LNCAP (cell line): ENCODE data around the gene HAUS8.

Source experiments
- TF ChIP-seq, protein P1 (sequence below): fragments of 450-650 bp; IDR thresholded peaks from 2 replicates; pipeline ENCODE4 v1.5.1; 2017; ENCODE audit warnings: mild to moderate bottlenecking

Gene HAUS8

DNA sequence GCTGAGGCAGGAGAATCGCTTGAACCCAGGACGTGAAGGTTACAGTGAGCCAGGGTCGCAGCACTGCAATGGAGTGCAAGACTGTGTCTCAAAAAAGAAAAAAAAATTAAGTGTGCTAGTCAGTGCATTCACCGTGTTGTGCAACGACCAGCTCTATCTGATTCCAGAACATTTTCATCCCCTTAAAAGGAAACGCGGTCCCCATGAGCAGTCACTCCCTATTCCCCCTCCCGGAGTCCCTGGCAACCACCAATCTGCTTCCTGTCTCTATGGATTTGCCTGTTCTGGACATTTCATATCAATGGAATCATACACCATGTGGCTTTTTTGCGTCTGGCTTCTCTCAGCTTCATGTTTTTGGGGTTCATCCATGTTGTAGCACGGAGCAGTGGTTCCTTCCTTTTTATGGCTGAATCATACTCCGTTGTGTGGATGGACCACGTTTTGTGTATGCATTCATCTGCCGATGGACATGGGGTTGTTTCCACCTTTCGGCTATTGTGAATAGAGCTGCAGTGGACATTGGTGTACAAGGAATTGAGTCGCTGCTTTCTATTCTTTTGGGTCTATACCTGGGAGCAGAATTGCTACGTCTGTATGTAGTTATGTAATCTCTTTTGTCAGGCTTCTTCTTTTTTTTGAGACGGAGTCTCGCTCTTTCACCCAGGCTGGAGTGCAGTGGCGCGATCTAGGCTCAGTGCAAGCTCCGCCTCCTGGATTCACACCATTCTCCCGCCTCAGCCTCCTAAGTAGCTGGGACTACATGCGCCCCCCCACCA is 20.1 kb upstream of the HAUS8 start:
- TF ChIP-seq, protein P1, sequence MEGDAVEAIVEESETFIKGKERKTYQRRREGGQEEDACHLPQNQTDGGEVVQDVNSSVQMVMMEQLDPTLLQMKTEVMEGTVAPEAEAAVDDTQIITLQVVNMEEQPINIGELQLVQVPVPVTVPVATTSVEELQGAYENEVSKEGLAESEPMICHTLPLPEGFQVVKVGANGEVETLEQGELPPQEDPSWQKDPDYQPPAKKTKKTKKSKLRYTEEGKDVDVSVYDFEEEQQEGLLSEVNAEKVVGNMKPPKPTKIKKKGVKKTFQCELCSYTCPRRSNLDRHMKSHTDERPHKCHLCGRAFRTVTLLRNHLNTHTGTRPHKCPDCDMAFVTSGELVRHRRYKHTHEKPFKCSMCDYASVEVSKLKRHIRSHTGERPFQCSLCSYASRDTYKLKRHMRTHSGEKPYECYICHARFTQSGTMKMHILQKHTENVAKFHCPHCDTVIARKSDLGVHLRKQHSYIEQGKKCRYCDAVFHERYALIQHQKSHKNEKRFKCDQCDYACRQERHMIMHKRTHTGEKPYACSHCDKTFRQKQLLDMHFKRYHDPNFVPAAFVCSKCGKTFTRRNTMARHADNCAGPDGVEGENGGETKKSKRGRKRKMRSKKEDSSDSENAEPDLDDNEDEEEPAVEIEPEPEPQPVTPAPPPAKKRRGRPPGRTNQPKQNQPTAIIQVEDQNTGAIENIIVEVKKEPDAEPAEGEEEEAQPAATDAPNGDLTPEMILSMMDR: no peak

- TF ChIP-seq, protein P1: no peak
Observed at GRCh38 chr19:17092696-17093095, 17.4 kb upstream of the HAUS8 start.

DNA sequence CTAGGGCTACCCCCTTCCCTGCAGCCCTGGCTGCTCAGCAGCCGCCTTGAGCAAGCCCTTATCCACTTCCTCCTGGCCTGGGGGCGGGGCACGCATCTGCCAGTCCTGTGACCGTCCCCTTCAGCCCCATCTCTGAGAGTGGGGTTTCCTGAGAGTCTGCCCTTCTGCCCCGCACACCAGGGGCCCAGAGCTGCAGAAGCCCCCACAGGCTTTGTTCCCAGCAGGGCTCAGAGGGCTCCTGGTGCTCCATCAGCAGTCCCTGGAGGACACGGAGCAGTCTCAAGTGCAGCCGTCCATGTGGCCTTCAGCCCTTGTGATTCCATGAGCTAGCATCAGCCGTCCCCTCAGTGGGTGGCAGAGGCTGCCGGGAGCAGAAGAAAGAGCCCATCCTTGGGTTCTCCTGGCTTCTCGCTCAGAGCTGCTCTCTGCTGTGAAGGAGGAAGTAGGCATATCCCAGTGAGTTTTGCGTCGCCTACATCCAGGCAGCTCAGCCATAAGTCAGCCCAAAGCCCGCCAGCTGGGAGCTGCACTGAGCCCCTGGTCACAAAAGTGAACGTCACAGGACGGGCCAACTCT is 16.6 kb upstream of the HAUS8 start:
- TF ChIP-seq, protein P1: no peak

DNA sequence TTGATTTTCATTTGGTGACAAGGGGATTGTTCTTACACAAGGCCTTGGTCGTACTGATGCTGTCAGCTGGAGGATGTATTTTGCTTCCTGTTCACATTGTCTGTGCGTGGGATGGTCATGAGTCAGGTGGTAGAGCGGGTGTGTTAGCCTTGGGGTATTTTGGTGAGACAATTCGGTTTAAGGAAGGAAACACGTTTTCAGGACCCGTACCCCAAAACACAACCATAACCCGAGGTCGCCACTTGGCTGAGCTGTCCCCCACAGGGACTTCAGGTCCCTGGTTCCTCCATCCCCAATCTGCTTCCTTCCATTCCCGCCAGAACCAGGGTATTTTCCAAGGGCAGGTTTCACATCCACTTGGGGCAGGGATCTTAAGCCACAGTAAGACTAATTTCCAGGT is 15.3 kb upstream of the HAUS8 start:
- TF ChIP-seq, protein P1: no peak

GRCh38 chr19:17088552-17088951 is 13.3 kb upstream of the HAUS8 start:
- TF ChIP-seq, protein P1: no peak

- TF ChIP-seq, protein P1: no peak
Observed at GRCh38 chr19:17086834-17087233, 11.6 kb upstream of the HAUS8 start.

DNA sequence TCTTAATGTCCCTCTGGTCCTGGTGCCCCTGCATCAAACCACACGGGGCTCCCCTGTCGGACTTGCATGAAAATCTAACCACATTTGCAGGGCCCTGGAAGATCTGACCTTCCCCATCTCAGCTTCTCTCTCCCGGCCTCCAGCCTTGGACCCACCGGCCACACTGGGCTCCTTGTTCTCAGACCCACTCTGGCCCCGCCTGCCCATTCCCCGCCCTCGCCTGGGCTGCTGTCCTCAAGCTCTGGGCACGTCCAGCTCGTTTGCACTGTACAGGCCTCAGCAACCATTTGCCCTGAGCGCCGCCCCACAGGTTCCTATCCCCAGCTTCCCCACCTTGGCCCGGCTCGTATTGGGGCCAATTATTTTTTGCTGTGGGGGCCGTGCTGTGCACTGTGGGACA is 10.9 kb upstream of the HAUS8 start:
- TF ChIP-seq, protein P1: no peak
